Measurements from ENCODE around the gene RABAC1.

GRCh38 chr19:41926763-41927496 is 32.2 kb downstream of the RABAC1 start:
- TF ChIP-seq CTCF (conservative IDR thresholded peaks at IDR 0.05) (no peak), ZFX (IDR thresholded peaks at IDR 0.05) (no peak)
